Left cardiac atrium (tissue), 4 donors: ENCODE results near the gene ADAMTS3. TPM values are rescaled to one million over a fixed set of nuclear protein-coding genes. Genes with fewer than 3 reads are reported as not detected.

Source experiments
- ATAC-seq, 2 donors: fragments of 200-7000 bp; cut with Tn5 transposase; one replicate each; pipeline ENCODE4 v1.9.1; 2020; ENCODE audit warnings: mild to moderate bottlenecking in 2 of 2, moderate library complexity in 2 of 2
- DNase-seq: peaks from one replicate; pipeline ENCODE4 v3.0.0-alpha.2; 2020
- intact Hi-C, 2 donors: fragments of 100-400 bp; cut with DNase I; formaldehyde crosslinking; loops; one replicate each; pipeline versions ENCODE4 v1.14.1 to v1.15.1; 2022 to 2023
- long read RNA-seq: library from polyadenylated mRNA; unstranded; transcript quantifications from one replicate; pipeline ENCODE4 v2.0.0, GENCODE V29; 2021
- total RNA-seq, 2 donors: library from RNA; stranded (reverse); fragmentation: NEBNext Ultra II Directional; extraction: Animal tissue kit (Norgen Biotek cat#: 25700); gene quantifications; one replicate each; pipeline ENCODE4 v1.2.1, GENCODE V29; 2021
- donor health status: DM: no; HTN: yes; CAD: no.
- donor health status: DM: no; HTN: yes; CAD: no; lungs with severe emphysema.
- donor health status: DM: yes; HTN: yes; CAD: no.
- donor health status: Dilated cardiomyopathy.

The ADAMTS3 gene
- 1 to 10 TPM; 1.2 to 1.7 TPM for total RNA-seq
- long read RNA-seq, partial matches to known transcripts: 1 of 1 reads
- long read RNA-seq, other reads (novel, unspliced or antisense): 0 of 1 reads

GRCh38 chr4:72568959-72569718, at the start of gene ADAMTS3:
Gene ADAMTS3, minus strand, starts transcription at chr4:72569221. Its CDS starts 459 bp downstream, at chr4:72568762.
- intact Hi-C loops: no loop called here
- peak; percentile 82 to 90 for ATAC-seq
- DNase-seq: peak; percentile 72

- ATAC-seq (no peak), DNase-seq (no peak)
- intact Hi-C loops: no loop called here
Measured at GRCh38 chr4:72613959-72614358, 44.9 kb upstream of the ADAMTS3 start.

- no peak for ATAC-seq
- no peak for DNase-seq
- intact Hi-C loops: no loop called here
Measured at GRCh38 chr4:72606751-72607150, 37.7 kb upstream of the ADAMTS3 start.

- no peak for ATAC-seq
- DNase-seq: peak; percentile 25
Measured at GRCh38 chr4:72604324-72604723, 35.3 kb upstream of the ADAMTS3 start.

GRCh38 chr4:72602396-72603376, 33.7 kb upstream of the ADAMTS3 start:
- intact Hi-C loops: no loop called here
- ATAC-seq (no peak), DNase-seq (no peak)

More at GRCh38 chr4:72604324-72604723, 35.3 kb upstream of the ADAMTS3 start:
- intact Hi-C loops: no loop called here

- no peak for DNase-seq
- ATAC-seq: no peak
- intact Hi-C loops: no loop called here
Measured at GRCh38 chr4:72591547-72592454, 22.8 kb upstream of the ADAMTS3 start.

GRCh38 chr4:72587334-72587733, 18.3 kb upstream of the ADAMTS3 start:
- intact Hi-C loops: no loop called here
- DNase-seq (no peak), ATAC-seq (no peak)

- ATAC-seq (no peak), DNase-seq (no peak)
- intact Hi-C loops: no loop called here
Measured at GRCh38 chr4:72582853-72583252, 13.8 kb upstream of the ADAMTS3 start.

- no peak for ATAC-seq
- DNase-seq: no peak
- intact Hi-C loops: no loop called here
Measured at GRCh38 chr4:72577211-72577610, 8.2 kb upstream of the ADAMTS3 start.

- DNase-seq (no peak), ATAC-seq (no peak)
- intact Hi-C loops: no loop called here
Measured at GRCh38 chr4:72571337-72571736, 2.3 kb upstream of the ADAMTS3 start.

- DNase-seq: peak; percentile 40
- peak in 1 of 2 donors; percentile 10 for ATAC-seq
- intact Hi-C loops: no loop called here
Measured at GRCh38 chr4:72569719-72570235, 756 bp upstream of the ADAMTS3 start.

- DNase-seq (peak; percentile 81), ATAC-seq (peak; percentile 68 to 77)
- intact Hi-C loops: no loop called here
Measured at GRCh38 chr4:72567821-72568675, 973 bp downstream of the ADAMTS3 start.

- intact Hi-C loops: no loop called here
- DNase-seq: no peak
- ATAC-seq: no peak
Measured at GRCh38 chr4:72567036-72567435, 2.0 kb downstream of the ADAMTS3 start.

GRCh38 chr4:72566464-72566972, 2.5 kb downstream of the ADAMTS3 start:
- no peak for DNase-seq
- intact Hi-C loops: no loop called here
- ATAC-seq: no peak

GRCh38 chr4:72564789-72565188, 4.2 kb downstream of the ADAMTS3 start:
- intact Hi-C loops: no loop called here
- ATAC-seq (no peak), DNase-seq (no peak)

- intact Hi-C loops: no loop called here
- ATAC-seq: no peak
- no peak for DNase-seq
Measured at GRCh38 chr4:72564184-72564583, 4.8 kb downstream of the ADAMTS3 start.

- intact Hi-C loops: no loop called here
- no peak for DNase-seq
- ATAC-seq: no peak
Measured at GRCh38 chr4:72558655-72559054, 10.4 kb downstream of the ADAMTS3 start.

- ATAC-seq: no peak
- intact Hi-C loops: no loop called here
- no peak for DNase-seq
Measured at GRCh38 chr4:72557021-72557420, 12.0 kb downstream of the ADAMTS3 start.
